Measurements from ENCODE around the gene PHLDA3. TPM values are rescaled to one million over a fixed set of nuclear protein-coding genes. Genes with fewer than 3 reads are reported as not detected.
"Not testable (repeated sequence)": the region's sequence is repeated elsewhere in the genome, so short reads cannot be mapped to it uniquely, and the experiment has no call there.

The PHLDA3 gene
- total and polyA plus RNA-seq, 2 of the 4 experiments (the other 2 are of a cell fraction) = 41.6 to 102 TPM

DNA sequence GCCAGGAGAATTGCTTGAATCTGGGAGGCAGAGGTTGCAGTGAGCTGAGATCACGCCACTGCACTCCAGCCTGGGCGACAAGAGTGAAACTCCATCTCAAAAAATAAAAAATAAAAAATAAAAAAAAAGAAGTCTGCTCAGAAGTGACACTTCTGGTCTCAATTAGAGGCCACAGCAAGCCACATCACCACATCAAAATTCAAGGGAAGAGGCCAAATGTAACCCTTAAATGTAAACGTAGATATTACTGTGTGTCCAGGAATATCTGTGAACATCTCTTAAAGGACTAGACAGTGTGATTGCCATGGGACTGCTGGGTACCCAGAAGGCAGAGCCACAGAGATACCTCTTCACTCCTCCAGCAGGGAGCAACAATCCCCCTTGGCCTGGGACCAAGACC is 9.7 kb upstream of the PHLDA3 start:
- H3K4ac ChIP-seq (ENCODE audit: low read depth, low read length); H3K56ac ChIP-seq (ENCODE audit: extremely low read depth, insufficient read depth, low read length); H3K9ac ChIP-seq (ENCODE audit: low read depth, low read length); H3K4me2 ChIP-seq (ENCODE audit: low read depth, low read length); POLR2A ChIA-PET (ENCODE audit: unreplicated experiment); H3K79me1 ChIP-seq (ENCODE audit: low read depth in 1 of 2, low read length in 2 of 2); H2BK20ac ChIP-seq (ENCODE audit: low read depth, low read length); H3K14ac ChIP-seq (replicated peaks; ENCODE audit: low read depth, low read length); H2AK5ac ChIP-seq (ENCODE audit: low read depth, low read length); dilution Hi-C loops (cut with HindIII; ENCODE audit: low sequenced_read_pairs, unreplicated experiment); H3K9me3 ChIP-seq (ENCODE audit: control insufficient read depth, insufficient read depth, low read length); intact Hi-C loops (cut with micrococcal nuclease); H2BK120ac ChIP-seq (ENCODE audit: low read depth, low read length); in situ Hi-C loops (cut with MboI; ENCODE audit: low sequenced_read_pairs); H2AK9ac ChIP-seq (replicated peaks; ENCODE audit: low read depth, low read length, poor library complexity); H3K9me1 ChIP-seq (ENCODE audit: insufficient read depth, low read length); H3K4me3 ChIP-seq (ENCODE audit: insufficient read depth, low read depth, low read length); H3K23ac ChIP-seq (ENCODE audit: low read depth, low read length); BruUV-seq (replicated peaks); H3K27ac ChIP-seq (ENCODE audit: insufficient read depth, low read length); H2AFZ ChIP-seq (replicated peaks; ENCODE audit: low read length, poor library complexity); DNase-seq; H2BK5ac ChIP-seq (ENCODE audit: low read depth, low read length, poor library complexity, severe bottlenecking); H4K5ac ChIP-seq (ENCODE audit: low read depth, low read length); ATAC-seq (ENCODE audit: low read depth); H4K8ac ChIP-seq (ENCODE audit: low read depth in 2 of 2, low read length in 2 of 2); H2BK15ac ChIP-seq (ENCODE audit: low read depth, low read length); H3K27me3 ChIP-seq (ENCODE audit: control insufficient read depth, insufficient read depth, low read length); H4K91ac ChIP-seq (ENCODE audit: insufficient read depth, low read depth, low read length): not testable (repeated sequence)
- H3K4me1 ChIP-seq (ENCODE audit: control insufficient read depth, insufficient read depth, low read length) = peaks cover 13% of the 10 kb centered on the region
- WGBS, 2 experiments (ENCODE audit: extremely low coverage in 2 of 2, insufficient read length in 1 of 2) = no CpG with 5 or more reads among the region's 3 CpGs
- peaks cover 11% of the 10 kb centered on the region for H3K36me3 ChIP-seq (ENCODE audit: control insufficient read depth, insufficient read depth, low read length)
- CTCF ChIA-PET = interaction anchor here (1.0 kb wide), 1 partner anchor 43 kb away, joined by 3 read pairs; no protein-coding TSS in a partner anchor
- H4K20me1 ChIP-seq (ENCODE audit: insufficient read depth, low read length) = peaks cover 10% of the 10 kb centered on the region; the same call in 1 of the 2 replicates
- H3K18ac ChIP-seq (ENCODE audit: low read depth, low read length) = peak overlapping the region; percentile 16; the same call in 1 of the 2 replicates
